Cardiac muscle cell (in vitro differentiated cells and primary cell): ENCODE data around the gene TIAM2. TPM values are rescaled to one million over a fixed set of nuclear protein-coding genes. Genes with fewer than 3 reads are reported as not detected.
"Not testable (repeated sequence)": the region's sequence is repeated elsewhere in the genome, so short reads cannot be mapped to it uniquely, and the experiment has no call there.

Source experiments
- DNase-seq, 2 donors: peaks; one replicate each; pipeline versions ENCODE4 v3.0.0 to v3.0.0-alpha.2; 2010 to 2017; ENCODE audit warnings: low read depth in 1 of 2, low spot score in 1 of 2
- H3K27ac ChIP-seq: fragments of 200-600 bp; sonication (generic); 2 replicates; pipeline ENCODE4 v1.5.1; 2016
- H3K27me3 ChIP-seq: fragments of 200-600 bp; sonication (generic); 2 replicates; pipeline ENCODE4 v1.6.0; 2016; ENCODE audit warnings: control low read depth
- H3K36me3 ChIP-seq: fragments of 200-600 bp; sonication (generic); 2 replicates; pipeline ENCODE4 v1.5.1; 2016; ENCODE audit warnings: control low read depth
- H3K4me1 ChIP-seq: fragments of 200-600 bp; sonication (generic); 2 replicates; pipeline ENCODE4 v1.8.1; 2017; ENCODE audit warnings: low read depth, mild to moderate bottlenecking, mixed run types
- H3K4me3 ChIP-seq: fragments of 200-600 bp; sonication (generic); 2 replicates; pipeline ENCODE4 v1.5.1; 2016; ENCODE audit warnings: mild to moderate bottlenecking
- H3K9me3 ChIP-seq: fragments of 200-600 bp; sonication (generic); 2 replicates; pipeline ENCODE4 v1.5.1; 2017; ENCODE audit warnings: low read depth, mild to moderate bottlenecking, control low read depth
- polyA plus RNA-seq: library from polyadenylated mRNA; unstranded; fragments of >200 nt; fragmentation: Nextera tagmentation; extraction: Ambion mirVana; gene quantifications from 2 replicates; pipeline ENCODE4 v1.2.1, GENCODE V29; 2016
- total RNA-seq: library from RNA; depleted of rRNA; stranded (reverse); fragments of >200 nt; gene quantifications from 2 replicates; pipeline ENCODE4 v1.2.3, GENCODE V29; 2016
- TF ChIP-seq, protein P1 (sequence below): IDR thresholded peaks from 2 replicates; pipeline ENCODE4 v1.5.1; 2012; ENCODE audit warnings: low read depth, mild to moderate bottlenecking, low read length

Gene TIAM2
- total and polyA plus RNA-seq, 2 experiments from 2014 or later: 3.9 to 12.4 TPM

GRCh38 chr6:155090166-155090565 lies 95.1 kb downstream of the TIAM2 start:
- TF ChIP-seq, protein P1, sequence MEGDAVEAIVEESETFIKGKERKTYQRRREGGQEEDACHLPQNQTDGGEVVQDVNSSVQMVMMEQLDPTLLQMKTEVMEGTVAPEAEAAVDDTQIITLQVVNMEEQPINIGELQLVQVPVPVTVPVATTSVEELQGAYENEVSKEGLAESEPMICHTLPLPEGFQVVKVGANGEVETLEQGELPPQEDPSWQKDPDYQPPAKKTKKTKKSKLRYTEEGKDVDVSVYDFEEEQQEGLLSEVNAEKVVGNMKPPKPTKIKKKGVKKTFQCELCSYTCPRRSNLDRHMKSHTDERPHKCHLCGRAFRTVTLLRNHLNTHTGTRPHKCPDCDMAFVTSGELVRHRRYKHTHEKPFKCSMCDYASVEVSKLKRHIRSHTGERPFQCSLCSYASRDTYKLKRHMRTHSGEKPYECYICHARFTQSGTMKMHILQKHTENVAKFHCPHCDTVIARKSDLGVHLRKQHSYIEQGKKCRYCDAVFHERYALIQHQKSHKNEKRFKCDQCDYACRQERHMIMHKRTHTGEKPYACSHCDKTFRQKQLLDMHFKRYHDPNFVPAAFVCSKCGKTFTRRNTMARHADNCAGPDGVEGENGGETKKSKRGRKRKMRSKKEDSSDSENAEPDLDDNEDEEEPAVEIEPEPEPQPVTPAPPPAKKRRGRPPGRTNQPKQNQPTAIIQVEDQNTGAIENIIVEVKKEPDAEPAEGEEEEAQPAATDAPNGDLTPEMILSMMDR: no peak
- H3K27me3 ChIP-seq: peaks cover 37% of the 10 kb centered on the region
- H3K9me3 ChIP-seq: no peaks in the 10 kb centered on the region
- no peak overlapping the region for H3K27ac ChIP-seq
- H3K36me3 ChIP-seq: no peaks in the 10 kb centered on the region
- DNase-seq: no peak
- H3K4me1 ChIP-seq: peaks cover 6% of the 10 kb centered on the region
- no peak overlapping the region for H3K4me3 ChIP-seq

DNA sequence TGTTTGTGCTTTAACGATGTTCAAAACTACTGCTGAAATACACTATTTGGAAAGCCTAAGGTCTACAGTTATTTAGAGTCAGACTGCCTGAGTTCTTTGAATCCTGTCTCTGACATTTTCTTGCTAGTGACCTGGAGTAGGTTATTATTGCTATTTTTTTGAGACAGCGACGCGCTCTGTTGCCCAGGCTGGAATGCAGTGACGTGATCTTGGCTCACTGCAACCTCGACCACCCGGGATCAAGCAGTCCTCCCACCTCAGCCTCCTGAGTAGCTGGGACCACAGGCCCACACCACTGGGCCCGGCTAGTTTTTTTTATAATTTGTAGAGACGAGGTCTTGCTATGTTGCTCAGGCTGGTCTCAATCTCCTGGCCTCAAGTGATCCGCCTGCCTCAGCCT lies 96.6 kb downstream of the TIAM2 start:
- Histone ChIP-seq H3K4me1 (no peaks in the 10 kb centered on the region), H3K36me3 (no peaks in the 10 kb centered on the region), H3K9me3 (no peaks in the 10 kb centered on the region), H3K27ac (no peak overlapping the region), H3K4me3 (no peak overlapping the region), H3K27me3 (peaks cover 39% of the 10 kb centered on the region)
- TF ChIP-seq, protein P1: no peak
- no peak for DNase-seq

DNA sequence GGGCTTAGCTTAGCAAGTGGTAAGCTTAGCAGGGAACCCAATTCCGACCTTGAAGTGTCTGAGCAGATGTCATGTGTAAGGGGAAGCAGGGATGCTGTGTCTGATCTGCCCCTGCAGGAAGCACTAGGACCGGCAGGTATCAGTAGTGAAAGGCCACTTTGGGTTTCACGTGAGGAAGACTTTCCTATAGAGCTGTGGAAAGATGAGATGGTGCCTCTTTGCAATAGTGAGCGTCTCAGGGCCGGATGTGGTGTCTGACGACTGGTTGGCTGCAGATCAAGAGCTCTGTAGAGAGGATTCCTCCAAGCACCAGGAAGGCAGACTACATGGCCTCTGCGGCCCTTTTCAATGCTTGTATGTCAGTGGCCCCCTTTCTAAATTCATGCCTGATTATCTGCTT lies 98.3 kb downstream of the TIAM2 start:
- Histone ChIP-seq H3K36me3 (no peaks in the 10 kb centered on the region), H3K4me3 (no peak overlapping the region), H3K27me3 (peaks cover 42% of the 10 kb centered on the region), H3K9me3 (no peaks in the 10 kb centered on the region), H3K27ac (no peak overlapping the region), H3K4me1 (no peaks in the 10 kb centered on the region)
- TF ChIP-seq, protein P1: no peak
- DNase-seq: peak in 1 of 2 donors; percentile 50

- Histone ChIP-seq H3K27ac (no peak overlapping the region), H3K36me3 (no peaks in the 10 kb centered on the region), H3K4me1 (no peaks in the 10 kb centered on the region), H3K9me3 (no peaks in the 10 kb centered on the region), H3K27me3 (peaks cover 61% of the 10 kb centered on the region), H3K4me3 (no peak overlapping the region)
- DNase-seq: no peak
- TF ChIP-seq, protein P1: no peak
These were observed 105.0 kb downstream of the TIAM2 start for GRCh38 chr6:155100087-155100486.

GRCh38 chr6:155100591-155100990 lies 105.5 kb downstream of the TIAM2 start:
- H3K27ac ChIP-seq: no peak overlapping the region
- H3K4me1 ChIP-seq: no peaks in the 10 kb centered on the region
- H3K4me3 ChIP-seq: no peak overlapping the region
- TF ChIP-seq, protein P1: no peak
- DNase-seq: no peak
- H3K36me3 ChIP-seq: no peaks in the 10 kb centered on the region
- no peaks in the 10 kb centered on the region for H3K9me3 ChIP-seq
- peaks cover 61% of the 10 kb centered on the region for H3K27me3 ChIP-seq

DNA sequence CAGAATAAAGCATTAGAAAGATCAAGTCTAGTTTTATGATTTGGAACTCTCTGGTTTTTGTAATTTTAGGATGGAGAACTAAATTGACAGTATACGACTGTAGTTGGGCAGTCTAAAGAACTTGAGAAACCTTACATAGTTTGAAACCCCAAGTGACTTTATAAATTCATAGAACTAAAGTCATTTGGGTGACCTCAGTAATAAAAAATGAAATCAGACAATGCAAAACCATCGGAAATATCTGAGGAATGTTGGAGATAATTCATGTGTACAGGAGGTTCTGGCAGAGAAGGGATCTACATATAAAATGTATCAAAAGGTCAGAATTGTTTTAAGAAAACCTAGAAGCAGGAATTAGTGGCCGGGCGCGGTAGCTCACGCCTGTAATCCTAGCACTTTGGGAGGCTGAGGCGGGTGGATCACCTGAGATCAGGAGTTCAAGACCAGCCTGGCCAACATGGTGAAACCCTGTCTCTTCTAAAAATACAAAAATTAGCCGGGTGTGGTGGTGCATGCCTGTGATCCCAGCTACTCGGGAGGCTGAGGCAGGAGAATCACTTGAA lies 108.0 kb downstream of the TIAM2 start:
- Histone ChIP-seq H3K4me1 (peaks cover 19% of the 10 kb centered on the region), H3K27me3 (peaks cover 52% of the 10 kb centered on the region)
- not testable (repeated sequence) for H3K27ac ChIP-seq, H3K9me3 ChIP-seq, H3K36me3 ChIP-seq, H3K4me3 ChIP-seq
- DNase-seq: peak in 1 of 2 donors; percentile 77
